AG10803 (cell line): ENCODE measurements around the gene XPOT.
A peak's percentile ranks its signal among the peaks of the same experiment; 100 is the strongest.

ENCODE experiments used
- DNase-seq: peaks from one replicate; pipeline ENCODE4 v3.0.0; 2010; ENCODE audit warnings: low read depth
- H3K4me3 ChIP-seq: 2 replicates; pipeline ENCODE4 v1.5.1; 2011; ENCODE audit warnings: mild to moderate bottlenecking, low read length, control low read depth
- TF ChIP-seq, protein P1 (sequence below): conservative IDR thresholded peaks from 2 replicates; pipeline ENCODE4 v1.5.1; 2011; ENCODE audit warnings: mild to moderate bottlenecking, low read length, control low read depth, inconsistent platforms

The XPOT gene

DNA sequence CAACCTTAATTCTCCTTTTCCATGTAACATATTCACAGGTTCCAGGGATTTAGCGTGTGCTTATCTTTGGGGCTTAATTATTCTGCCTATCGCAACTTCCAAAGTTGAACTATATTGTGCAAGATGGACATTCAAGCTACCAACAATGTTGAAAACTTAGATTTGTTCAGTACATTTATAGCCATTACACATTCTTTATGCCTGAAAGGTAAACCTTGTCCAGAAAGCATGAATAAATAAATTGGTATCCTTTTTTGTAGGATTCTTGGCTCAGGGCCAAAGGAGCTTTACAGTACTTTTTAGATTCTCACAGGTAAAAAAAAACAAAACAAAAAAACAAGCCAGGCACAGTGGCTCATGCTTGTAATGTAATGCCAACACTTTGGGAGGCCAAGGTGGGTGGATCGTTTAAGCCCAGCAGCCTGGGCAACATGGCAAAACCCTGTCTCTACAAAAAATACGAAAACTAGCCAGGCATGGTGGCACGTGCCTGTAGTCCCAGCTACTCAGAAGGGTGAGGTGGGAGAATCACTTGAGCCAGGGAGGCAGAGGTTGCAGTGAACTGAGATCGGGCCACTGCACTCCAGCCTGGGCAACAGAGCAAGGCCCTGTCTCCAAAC is 16.9 kb upstream of the XPOT start:
- DNase-seq = no peak
- no peak overlapping the region for H3K4me3 ChIP-seq
- TF ChIP-seq, protein P1, sequence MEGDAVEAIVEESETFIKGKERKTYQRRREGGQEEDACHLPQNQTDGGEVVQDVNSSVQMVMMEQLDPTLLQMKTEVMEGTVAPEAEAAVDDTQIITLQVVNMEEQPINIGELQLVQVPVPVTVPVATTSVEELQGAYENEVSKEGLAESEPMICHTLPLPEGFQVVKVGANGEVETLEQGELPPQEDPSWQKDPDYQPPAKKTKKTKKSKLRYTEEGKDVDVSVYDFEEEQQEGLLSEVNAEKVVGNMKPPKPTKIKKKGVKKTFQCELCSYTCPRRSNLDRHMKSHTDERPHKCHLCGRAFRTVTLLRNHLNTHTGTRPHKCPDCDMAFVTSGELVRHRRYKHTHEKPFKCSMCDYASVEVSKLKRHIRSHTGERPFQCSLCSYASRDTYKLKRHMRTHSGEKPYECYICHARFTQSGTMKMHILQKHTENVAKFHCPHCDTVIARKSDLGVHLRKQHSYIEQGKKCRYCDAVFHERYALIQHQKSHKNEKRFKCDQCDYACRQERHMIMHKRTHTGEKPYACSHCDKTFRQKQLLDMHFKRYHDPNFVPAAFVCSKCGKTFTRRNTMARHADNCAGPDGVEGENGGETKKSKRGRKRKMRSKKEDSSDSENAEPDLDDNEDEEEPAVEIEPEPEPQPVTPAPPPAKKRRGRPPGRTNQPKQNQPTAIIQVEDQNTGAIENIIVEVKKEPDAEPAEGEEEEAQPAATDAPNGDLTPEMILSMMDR = no peak

DNA sequence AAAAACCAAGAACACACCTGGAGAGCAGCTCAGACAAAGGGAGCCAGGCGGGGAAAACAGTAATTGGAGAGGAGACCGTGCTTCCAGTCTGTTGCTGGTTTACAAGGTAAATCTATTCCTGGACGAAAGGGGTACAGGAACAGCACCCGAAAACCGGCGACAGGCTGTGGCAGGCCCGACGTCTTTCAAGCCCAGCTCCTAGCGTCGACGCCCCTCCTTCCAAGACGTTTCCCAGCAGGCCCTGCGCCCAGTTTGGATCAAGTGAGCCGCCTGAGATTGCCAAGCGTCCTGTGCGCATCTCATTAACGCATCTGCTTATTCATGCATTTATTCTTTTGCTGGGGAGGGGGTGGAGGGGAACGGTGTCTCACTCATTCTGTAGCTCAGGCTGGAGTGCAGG is 15.0 kb upstream of the XPOT start:
- H3K4me3 ChIP-seq = no peak overlapping the region
- TF ChIP-seq, protein P1 = no peak
- no peak for DNase-seq

DNA sequence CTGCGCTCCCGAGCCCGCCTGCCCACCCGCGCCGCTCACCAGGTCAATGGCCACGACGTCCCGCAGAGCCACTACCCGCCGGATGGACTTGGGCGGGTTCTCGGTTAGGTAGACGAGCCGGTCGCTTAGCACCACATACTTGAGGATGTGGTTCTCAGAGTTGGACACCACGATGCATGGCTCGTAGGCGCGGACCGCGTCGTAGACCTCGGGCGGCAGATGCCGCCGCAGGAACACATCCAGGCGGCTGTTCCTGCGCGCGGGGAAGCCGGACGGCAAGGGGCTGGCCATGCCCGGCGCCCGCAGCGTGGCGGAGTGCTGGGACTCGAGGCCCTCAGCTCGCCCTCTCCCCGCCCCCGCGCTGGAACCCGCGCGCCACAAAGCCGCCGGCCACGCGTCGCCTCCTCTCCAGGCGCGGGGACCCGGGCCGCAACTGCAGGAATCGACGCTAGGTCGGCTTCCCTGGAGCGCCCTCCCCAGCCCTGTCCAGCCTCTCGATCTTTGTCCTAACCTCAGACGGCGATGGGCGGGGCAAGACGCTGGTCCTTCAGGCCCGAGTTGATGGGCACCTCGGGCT is 13.8 kb upstream of the XPOT start, which contains the start of gene C12orf56:
Gene C12orf56 (minus strand): TSS at position 484 of the 577 bp plus-strand sequence. CDS start 193 bp downstream, at position 291.
- peak; percentile 30 for DNase-seq
- peak within 1 kb of the TSS; percentile 48 for H3K4me3 ChIP-seq
- TF ChIP-seq, protein P1 = no peak

- peak; percentile 58 for DNase-seq
- no peak overlapping the region for H3K4me3 ChIP-seq
- TF ChIP-seq, protein P1 = peak; percentile 45
These were observed 12.0 kb upstream of the XPOT start for GRCh38 chr12:64392221-64392620.

DNA sequence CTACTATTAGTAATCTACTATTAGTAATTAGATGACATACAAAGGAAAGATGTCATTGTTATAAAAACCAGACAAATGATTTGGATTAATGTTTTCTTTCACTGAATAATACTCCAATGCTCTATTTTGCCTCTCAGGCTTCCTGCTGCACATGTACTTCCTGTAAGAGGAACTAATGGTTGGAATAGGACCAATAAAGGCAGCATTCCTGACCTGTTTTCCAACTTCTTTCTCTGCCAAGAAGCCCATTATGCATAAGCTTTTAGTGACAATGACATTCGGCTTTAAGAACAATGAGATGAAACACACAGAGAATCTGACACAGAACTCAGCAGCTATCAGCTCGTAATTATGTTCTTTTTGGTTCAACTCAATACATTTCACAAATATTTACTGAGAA is 8.5 kb upstream of the XPOT start:
- TF ChIP-seq, protein P1 = no peak
- no peak overlapping the region for H3K4me3 ChIP-seq
- no peak for DNase-seq

- TF ChIP-seq, protein P1 = no peak
- DNase-seq = peak; percentile 25
- H3K4me3 ChIP-seq = no peak overlapping the region
These were observed 4.2 kb upstream of the XPOT start for GRCh38 chr12:64400041-64400440.

DNA sequence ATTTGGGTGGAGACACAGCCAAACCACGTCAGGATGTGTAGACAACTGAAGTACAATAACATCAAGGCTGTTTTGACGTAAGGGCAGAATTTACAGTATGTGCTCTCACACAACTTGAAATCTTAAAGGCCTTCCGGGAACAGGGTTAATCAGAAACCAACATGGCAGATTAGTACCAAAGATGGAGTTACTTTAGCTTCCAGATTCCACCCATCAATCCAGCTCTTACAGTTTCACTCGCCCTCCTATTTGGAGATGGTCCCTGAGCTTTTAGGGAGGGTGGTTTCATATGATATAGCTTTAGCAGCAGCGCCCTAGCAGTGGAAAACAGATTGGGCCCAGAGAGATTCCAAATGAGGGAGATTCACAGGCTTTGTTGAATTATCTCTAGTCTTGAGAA is 2.0 kb upstream of the XPOT start:
- no peak for DNase-seq
- TF ChIP-seq, protein P1 = no peak
- H3K4me3 ChIP-seq = no peak overlapping the region
